ENCODE results near the gene PDCD7.
"Not testable (repeated sequence)": the region's sequence is repeated elsewhere in the genome, so short reads cannot be mapped to it uniquely, and the experiment has no call there.

Gene PDCD7

GRCh38 chr15:65076486-65077290, 56.9 kb downstream of the PDCD7 start, which contains the start of gene KBTBD13:
Gene KBTBD13, plus strand, starts transcription at chr15:65076746. Its CDS starts 70 bp downstream, at chr15:65076816.
- Mint-ChIP-seq H3K9me3 (ENCODE audit: low read depth) (no peaks in the 10 kb centered on the region), H3K27me3 (peaks cover 16% of the 10 kb centered on the region), H3K4me3 (no peak within 1 kb of the TSS), H3K27ac (no peak within 1 kb of the TSS), H3K36me3 (no peaks in the 10 kb centered on the region), H3K4me1 (ENCODE audit: low read depth) (peaks cover 11% of the 10 kb centered on the region)

- H3K27me3 Mint-ChIP-seq, result peaks cover 14% of the 10 kb centered on the region
- H3K9me3 Mint-ChIP-seq (ENCODE audit: low read depth); H3K4me3 Mint-ChIP-seq; H3K4me1 Mint-ChIP-seq (ENCODE audit: low read depth); H3K27ac Mint-ChIP-seq; H3K36me3 Mint-ChIP-seq: not testable (repeated sequence)
Observed at GRCh38 chr15:65075607-65076395, 57.8 kb downstream of the PDCD7 start.

- not testable (repeated sequence) for H3K9me3 Mint-ChIP-seq (ENCODE audit: low read depth); H3K4me3 Mint-ChIP-seq; H3K27ac Mint-ChIP-seq; H3K4me1 Mint-ChIP-seq (ENCODE audit: low read depth); H3K36me3 Mint-ChIP-seq
- H3K27me3 Mint-ChIP-seq, result peaks cover 14% of the 10 kb centered on the region
Observed at GRCh38 chr15:65074946-65075345, 58.7 kb downstream of the PDCD7 start.

GRCh38 chr15:65072617-65073016, 61.0 kb downstream of the PDCD7 start:
- Mint-ChIP-seq H3K27me3 (peaks cover 10% of the 10 kb centered on the region), H3K27ac (no peak overlapping the region), H3K4me1 (ENCODE audit: low read depth) (peaks cover 7% of the 10 kb centered on the region), H3K9me3 (ENCODE audit: low read depth) (no peaks in the 10 kb centered on the region), H3K4me3 (no peak overlapping the region), H3K36me3 (no peaks in the 10 kb centered on the region)

GRCh38 chr15:65072027-65072426, 61.6 kb downstream of the PDCD7 start:
- H3K27me3 Mint-ChIP-seq, result peaks cover 13% of the 10 kb centered on the region
- H3K9me3 Mint-ChIP-seq (ENCODE audit: low read depth), result no peaks in the 10 kb centered on the region
- H3K27ac Mint-ChIP-seq, result no peak overlapping the region
- H3K4me3 Mint-ChIP-seq, result no peak overlapping the region
- no peaks in the 10 kb centered on the region for H3K36me3 Mint-ChIP-seq
- H3K4me1 Mint-ChIP-seq (ENCODE audit: low read depth), result peaks cover 10% of the 10 kb centered on the region

- no peaks in the 10 kb centered on the region for H3K9me3 Mint-ChIP-seq (ENCODE audit: low read depth)
- H3K27ac Mint-ChIP-seq, result no peak overlapping the region
- peaks cover 12% of the 10 kb centered on the region for H3K27me3 Mint-ChIP-seq
- H3K36me3 Mint-ChIP-seq, result no peaks in the 10 kb centered on the region
- no peak overlapping the region for H3K4me3 Mint-ChIP-seq
- H3K4me1 Mint-ChIP-seq (ENCODE audit: low read depth), result peaks cover 9% of the 10 kb centered on the region
Observed at GRCh38 chr15:65071381-65071811, 62.2 kb downstream of the PDCD7 start.

GRCh38 chr15:65069779-65070546, 63.6 kb downstream of the PDCD7 start:
- no peaks in the 10 kb centered on the region for H3K36me3 Mint-ChIP-seq
- no peaks in the 10 kb centered on the region for H3K9me3 Mint-ChIP-seq (ENCODE audit: low read depth)
- no peak overlapping the region for H3K27ac Mint-ChIP-seq
- H3K4me1 Mint-ChIP-seq (ENCODE audit: low read depth), result peaks cover 8% of the 10 kb centered on the region
- H3K27me3 Mint-ChIP-seq, result peaks cover 11% of the 10 kb centered on the region
- H3K4me3 Mint-ChIP-seq, result no peak overlapping the region

- H3K36me3 Mint-ChIP-seq, result no peaks in the 10 kb centered on the region
- H3K4me3 Mint-ChIP-seq, result no peak overlapping the region
- peaks cover 11% of the 10 kb centered on the region for H3K27me3 Mint-ChIP-seq
- no peak overlapping the region for H3K27ac Mint-ChIP-seq
- peaks cover 8% of the 10 kb centered on the region for H3K4me1 Mint-ChIP-seq (ENCODE audit: low read depth)
- no peaks in the 10 kb centered on the region for H3K9me3 Mint-ChIP-seq (ENCODE audit: low read depth)
Observed at GRCh38 chr15:65069179-65069578, 64.4 kb downstream of the PDCD7 start.

GRCh38 chr15:65068403-65068788, 65.2 kb downstream of the PDCD7 start:
- Mint-ChIP-seq H3K27ac (no peak overlapping the region), H3K36me3 (no peaks in the 10 kb centered on the region), H3K4me1 (ENCODE audit: low read depth) (peaks cover 8% of the 10 kb centered on the region), H3K9me3 (ENCODE audit: low read depth) (no peaks in the 10 kb centered on the region), H3K27me3 (peaks cover 12% of the 10 kb centered on the region), H3K4me3 (peak overlapping the region; percentile 63)

GRCh38 chr15:65067645-65068402, 65.8 kb downstream of the PDCD7 start, which contains the start of gene RASL12:
Gene RASL12, minus strand, starts transcription at chr15:65067991. Its CDS starts 156 bp downstream, at chr15:65067835.
- H3K27ac Mint-ChIP-seq, result no peak within 1 kb of the TSS

More at GRCh38 chr15:65067645-65068402, 65.8 kb downstream of the PDCD7 start, which contains the start of gene RASL12:
- no peaks in the 10 kb centered on the region for H3K36me3 Mint-ChIP-seq
- no peaks in the 10 kb centered on the region for H3K9me3 Mint-ChIP-seq (ENCODE audit: low read depth)
- H3K4me3 Mint-ChIP-seq, result peak within 1 kb of the TSS; percentile 63
- peaks cover 8% of the 10 kb centered on the region for H3K4me1 Mint-ChIP-seq (ENCODE audit: low read depth)
- H3K27me3 Mint-ChIP-seq, result peaks cover 14% of the 10 kb centered on the region
